Hematopoietic multipotent progenitor cell treated with erythropoietin and hydrocortisone succinate and interleukin-3 and kit ligand, for 17 days (in vitro differentiated cells): ENCODE data around the gene CMTM7.
"Not testable (repeated sequence)": the region's sequence is repeated elsewhere in the genome, so short reads cannot be mapped to it uniquely, and the experiment has no call there.

Experiments
- DNase-seq: peaks from one replicate; pipeline ENCODE4 v3.0.0-alpha.2; 2015; ENCODE audit warnings: low spot score

CMTM7 gene

GRCh38 chr3:32438596-32439344, 47.1 kb downstream of the CMTM7 start:
- DNase-seq = no peak

GRCh38 chr3:32439421-32439820, 47.8 kb downstream of the CMTM7 start:
- not testable (repeated sequence) for DNase-seq

GRCh38 chr3:32440611-32441350, 49.1 kb downstream of the CMTM7 start:
- no peak for DNase-seq

GRCh38 chr3:32442766-32443165, 51.1 kb downstream of the CMTM7 start:
- DNase-seq = no peak

- no peak for DNase-seq
Measured at GRCh38 chr3:32443478-32443877, 51.8 kb downstream of the CMTM7 start.

- DNase-seq = no peak
Measured at GRCh38 chr3:32447865-32448400, 56.3 kb downstream of the CMTM7 start.

- no peak for DNase-seq
Measured at GRCh38 chr3:32448686-32449474, 57.2 kb downstream of the CMTM7 start.

DNA sequence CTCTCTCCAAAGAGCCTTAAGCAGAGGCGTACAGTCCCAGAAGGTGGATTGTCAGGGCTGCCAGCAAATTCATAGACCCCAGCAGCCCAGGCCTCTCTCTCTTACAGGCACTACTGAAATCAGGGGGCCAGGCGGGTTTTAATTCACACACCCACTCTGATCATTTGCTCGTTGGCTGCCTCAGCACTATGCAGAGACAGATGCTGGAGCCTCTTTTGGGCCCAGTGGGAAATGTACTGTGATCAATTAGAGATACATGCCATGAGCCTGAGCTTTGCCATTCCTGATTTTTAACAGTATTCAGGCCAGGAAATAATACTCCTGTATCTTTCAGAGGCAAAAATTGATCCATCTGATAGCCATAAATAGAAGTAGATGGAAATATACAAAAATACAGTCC, 58.0 kb downstream of the CMTM7 start:
- no peak for DNase-seq

DNA sequence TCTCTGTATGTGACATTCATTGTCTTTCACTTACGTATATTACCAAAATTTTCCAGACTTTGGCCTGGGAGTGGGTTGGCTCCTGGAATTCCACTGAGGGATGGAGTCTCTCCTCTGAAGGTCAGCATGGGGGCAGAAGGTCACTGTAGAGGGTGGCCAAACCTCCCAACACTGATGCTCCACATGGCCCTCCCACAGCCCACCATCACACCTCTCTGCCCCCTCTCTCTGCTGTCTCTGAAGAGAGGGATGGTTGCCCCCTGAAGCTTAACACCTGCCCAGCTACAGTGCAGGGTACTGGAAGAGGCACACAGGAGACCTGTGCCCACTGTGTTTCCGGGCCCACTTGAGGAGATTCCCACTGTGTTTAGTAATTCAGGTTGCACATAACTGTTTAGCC, 58.8 kb downstream of the CMTM7 start:
- no peak for DNase-seq

DNA sequence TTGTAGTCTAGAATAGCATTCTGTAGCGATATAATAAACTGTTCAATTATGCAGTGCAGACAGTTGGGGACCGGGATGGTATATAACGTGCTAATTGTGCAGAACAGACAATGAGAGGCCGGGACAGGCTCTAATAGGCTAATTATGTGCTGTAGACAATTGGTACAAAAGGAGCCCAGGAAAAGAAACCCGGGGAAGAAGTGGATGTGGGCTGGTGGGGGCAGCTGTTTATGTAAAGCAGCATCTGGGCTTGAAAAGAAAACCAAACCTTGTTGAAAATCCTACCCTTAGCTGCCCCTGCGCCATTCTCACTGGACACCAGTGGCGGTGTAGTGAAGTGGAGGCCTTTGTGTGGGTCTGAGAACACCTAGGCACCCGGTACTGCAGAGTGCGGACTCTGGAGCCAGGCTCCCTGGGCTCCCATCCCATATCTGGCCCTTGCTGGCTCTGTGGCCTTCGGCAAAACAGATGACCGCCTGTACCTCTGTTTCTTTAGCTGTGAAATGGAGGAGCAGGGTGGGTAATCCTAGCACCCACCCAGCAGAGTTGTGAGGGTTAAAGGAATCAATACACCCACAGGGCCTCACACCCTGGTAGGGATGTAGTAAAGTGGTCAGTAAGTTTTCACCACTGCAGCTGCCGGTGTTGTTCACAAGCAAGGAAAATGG, 59.5 kb downstream of the CMTM7 start:
- DNase-seq = no peak

DNA sequence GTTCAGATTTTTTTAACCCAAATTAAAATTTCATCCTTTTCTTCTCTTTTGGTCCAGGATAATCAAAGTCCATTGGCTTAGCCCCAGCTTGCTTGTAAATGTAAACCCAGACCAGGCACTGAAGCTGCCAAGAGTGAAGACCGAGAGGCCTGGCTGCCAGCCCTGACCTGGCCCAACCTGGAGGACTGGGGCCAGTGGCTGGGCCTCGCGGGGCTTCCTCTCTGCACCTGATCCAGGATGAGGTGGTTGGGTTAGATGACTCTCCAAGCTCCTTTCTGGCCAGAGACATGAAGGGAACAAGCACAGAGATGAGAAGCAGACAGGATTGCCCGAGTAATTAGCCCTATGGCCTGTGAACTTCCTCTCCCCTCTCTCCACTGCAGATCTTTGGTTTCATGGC, 60.4 kb downstream of the CMTM7 start:
- no peak for DNase-seq

GRCh38 chr3:32453346-32453745, 61.7 kb downstream of the CMTM7 start:
- no peak for DNase-seq

- no peak for DNase-seq
Measured at GRCh38 chr3:32454111-32454510, 62.5 kb downstream of the CMTM7 start.

- no peak for DNase-seq
Measured at GRCh38 chr3:32454731-32455608, 63.3 kb downstream of the CMTM7 start.

DNA sequence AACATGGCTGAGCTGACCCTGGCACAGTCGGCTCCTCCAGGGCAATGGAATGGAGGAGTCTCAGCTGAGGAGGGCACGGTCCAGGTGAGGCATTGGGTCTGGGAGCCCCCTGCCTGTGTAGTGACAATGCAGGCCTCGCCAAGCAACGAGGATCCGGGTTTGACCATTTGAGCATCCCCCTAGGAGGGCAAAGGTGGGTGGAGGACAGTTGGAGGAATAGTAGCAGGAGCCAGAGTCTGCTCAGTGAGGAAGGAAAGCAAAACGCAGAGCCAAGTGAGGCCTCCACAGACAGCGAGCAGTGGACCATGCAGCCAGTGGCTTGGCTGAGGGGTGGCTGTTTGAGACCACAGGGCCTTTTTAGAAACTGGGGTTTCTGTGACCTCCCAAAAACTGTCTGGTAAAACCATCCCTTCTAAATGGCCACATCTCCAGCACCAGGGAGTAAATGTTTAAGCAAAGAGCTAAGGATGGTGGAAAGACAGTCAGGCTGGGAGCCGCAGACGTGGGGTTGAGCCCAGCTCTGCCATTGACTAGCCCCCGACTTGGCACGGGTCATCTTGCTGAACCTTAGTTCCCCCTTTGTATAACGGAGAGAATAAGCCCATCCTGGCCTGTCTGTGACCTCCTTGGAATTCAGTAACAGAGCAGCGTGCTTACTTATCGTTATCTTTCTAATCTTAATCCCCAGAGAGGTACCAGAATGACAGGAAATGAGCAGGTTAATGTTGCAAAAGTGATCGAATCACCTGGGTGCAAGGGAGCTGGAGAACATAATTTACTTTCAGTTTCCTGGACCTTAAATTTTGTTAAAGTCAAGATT, 64.2 kb downstream of the CMTM7 start:
- DNase-seq = no peak

- DNase-seq = no peak
Measured at GRCh38 chr3:32456429-32457130, 64.9 kb downstream of the CMTM7 start.

GRCh38 chr3:32457971-32458471, 66.4 kb downstream of the CMTM7 start:
- DNase-seq = no peak

GRCh38 chr3:32459450-32459849, 67.8 kb downstream of the CMTM7 start:
- no peak for DNase-seq

- DNase-seq = no peak
Measured at GRCh38 chr3:32460031-32460749, 68.5 kb downstream of the CMTM7 start.
